Peyer's patch (tissue), 4 donors: ENCODE data around the gene MICALL1.

ENCODE experiments used
- POLR2A ChIP-seq, 2 donors: fragments of 450-650 bp; IDR thresholded peaks; one replicate each; pipeline ENCODE4 v1.5.1; 2017; ENCODE audit warnings: antibody characterized with exemption in 2 of 2, mild to moderate bottlenecking in 2 of 2, moderate library complexity in 2 of 2
- TF ChIP-seq, protein P1 (sequence below), 6 experiments: fragments of 450-650 bp in 4 of 6; fragments of 200-600 bp in 2 of 6; sonication (generic) in 1 of 6; IDR thresholded peaks; one replicate each; pipeline ENCODE4 v1.5.1; 2017 to 2019; ENCODE audit warnings: antibody characterized with exemption in 6 of 6, mild to moderate bottlenecking in 3 of 6, moderate library complexity in 1 of 6

DNA sequence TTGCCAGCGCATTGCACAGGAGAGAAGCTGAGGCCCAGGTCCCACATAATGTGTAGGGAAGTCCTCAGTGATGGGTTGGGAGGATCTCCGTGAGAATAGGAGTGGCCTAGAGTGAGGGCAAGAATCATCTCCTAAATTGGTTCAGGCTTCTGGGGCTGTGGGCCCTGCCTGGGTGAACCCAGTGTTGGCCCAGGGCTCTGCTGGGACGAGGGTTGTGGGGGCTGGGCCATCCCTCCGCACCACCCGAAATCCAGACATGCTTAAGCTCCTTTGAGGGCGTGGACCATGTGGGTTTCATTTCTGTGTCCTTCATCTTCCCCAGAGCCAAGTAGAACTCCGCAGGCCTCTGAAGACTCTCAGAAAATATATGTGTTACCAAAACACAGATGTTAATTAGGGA, 3.7 kb downstream of the MICALL1 start:
- no peak for TF ChIP-seq POLR2A (IDR thresholded peaks at IDR 0.05)
- TF ChIP-seq, protein P1, sequence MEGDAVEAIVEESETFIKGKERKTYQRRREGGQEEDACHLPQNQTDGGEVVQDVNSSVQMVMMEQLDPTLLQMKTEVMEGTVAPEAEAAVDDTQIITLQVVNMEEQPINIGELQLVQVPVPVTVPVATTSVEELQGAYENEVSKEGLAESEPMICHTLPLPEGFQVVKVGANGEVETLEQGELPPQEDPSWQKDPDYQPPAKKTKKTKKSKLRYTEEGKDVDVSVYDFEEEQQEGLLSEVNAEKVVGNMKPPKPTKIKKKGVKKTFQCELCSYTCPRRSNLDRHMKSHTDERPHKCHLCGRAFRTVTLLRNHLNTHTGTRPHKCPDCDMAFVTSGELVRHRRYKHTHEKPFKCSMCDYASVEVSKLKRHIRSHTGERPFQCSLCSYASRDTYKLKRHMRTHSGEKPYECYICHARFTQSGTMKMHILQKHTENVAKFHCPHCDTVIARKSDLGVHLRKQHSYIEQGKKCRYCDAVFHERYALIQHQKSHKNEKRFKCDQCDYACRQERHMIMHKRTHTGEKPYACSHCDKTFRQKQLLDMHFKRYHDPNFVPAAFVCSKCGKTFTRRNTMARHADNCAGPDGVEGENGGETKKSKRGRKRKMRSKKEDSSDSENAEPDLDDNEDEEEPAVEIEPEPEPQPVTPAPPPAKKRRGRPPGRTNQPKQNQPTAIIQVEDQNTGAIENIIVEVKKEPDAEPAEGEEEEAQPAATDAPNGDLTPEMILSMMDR (IDR thresholded peaks at IDR 0.05), result no peak
